GM19463 (cell line): Measurements from ENCODE around the gene ZNF787.
"Not testable (repeated sequence)": the region's sequence is repeated elsewhere in the genome, so short reads cannot be mapped to it uniquely, and the experiment has no call there.

Experiments used
- ATAC-seq: cut with Tn5 transposase; IDR thresholded peaks from one replicate; pipeline ENCODE4 v1.9.1; 2021; ENCODE audit warnings: mild to moderate bottlenecking, moderate library complexity; ENCODE audit not compliant: unreplicated experiment

The ZNF787 gene

GRCh38 chr19:56121180-56122167 is at the start of gene ZNF787:
Gene ZNF787, minus strand, starts transcription at chr19:56121295. Its CDS starts 18,078 bp downstream, at chr19:56103217.
- ATAC-seq, result peak; percentile 84

GRCh38 chr19:56170261-56170660 is 49.2 kb upstream of the ZNF787 start:
- ATAC-seq, result no peak

GRCh38 chr19:56167064-56167578 is 46.0 kb upstream of the ZNF787 start:
- ATAC-seq, result no peak

GRCh38 chr19:56163097-56163496 is 42.0 kb upstream of the ZNF787 start:
- no peak for ATAC-seq

- no peak for ATAC-seq
Observed at GRCh38 chr19:56162258-56162657, 41.2 kb upstream of the ZNF787 start.

- no peak for ATAC-seq
Observed at GRCh38 chr19:56161534-56161933, 40.4 kb upstream of the ZNF787 start.

- no peak for ATAC-seq
Observed at GRCh38 chr19:56159622-56160271, 38.7 kb upstream of the ZNF787 start.

- no peak for ATAC-seq
Observed at GRCh38 chr19:56159009-56159559, 38.0 kb upstream of the ZNF787 start.

GRCh38 chr19:56158170-56158757 is 37.2 kb upstream of the ZNF787 start:
- no peak for ATAC-seq

GRCh38 chr19:56156768-56157167 is 35.7 kb upstream of the ZNF787 start:
- ATAC-seq, result no peak

- ATAC-seq, result no peak
Observed at GRCh38 chr19:56155124-56155687, 34.1 kb upstream of the ZNF787 start.

- ATAC-seq, result no peak
Observed at GRCh38 chr19:56153507-56153906, 32.4 kb upstream of the ZNF787 start.

- ATAC-seq, result no peak
Observed at GRCh38 chr19:56152644-56153043, 31.5 kb upstream of the ZNF787 start.

- no peak for ATAC-seq
Observed at GRCh38 chr19:56150358-56150757, 29.3 kb upstream of the ZNF787 start.

GRCh38 chr19:56149656-56150038 is 28.6 kb upstream of the ZNF787 start:
- no peak for ATAC-seq

- ATAC-seq, result not testable (repeated sequence)
Observed at GRCh38 chr19:56148955-56149655, 28.0 kb upstream of the ZNF787 start.

- ATAC-seq, result no peak
Observed at GRCh38 chr19:56148096-56148495, 27.0 kb upstream of the ZNF787 start.

GRCh38 chr19:56147307-56147706 is 26.2 kb upstream of the ZNF787 start:
- no peak for ATAC-seq

GRCh38 chr19:56146904-56147303 is 25.8 kb upstream of the ZNF787 start:
- no peak for ATAC-seq

GRCh38 chr19:56145698-56146097 is 24.6 kb upstream of the ZNF787 start:
- no peak for ATAC-seq
